ENCODE data around the gene SLC25A4. TPM values are rescaled to one million over a fixed set of nuclear protein-coding genes. Genes with fewer than 3 reads are reported as not detected.
"Not testable (repeated sequence)": the region's sequence is repeated elsewhere in the genome, so short reads cannot be mapped to it uniquely, and the experiment has no call there.

Gene SLC25A4
- total and polyA plus RNA-seq, 2 donors from 2014 or later, result 41.2 to 148 TPM

GRCh38 chr4:185196437-185196836 is 53.4 kb downstream of the SLC25A4 start:
- no peak for DNase-seq
- H3K9ac ChIP-seq (ENCODE audit: low read length in 3 of 3), result no peak overlapping the region
- no peaks in the 10 kb centered on the region for H3K9me3 ChIP-seq (ENCODE audit: control insufficient read depth in 2 of 3, insufficient read depth in 1 of 3, low read length in 3 of 3)
- no peaks in the 10 kb centered on the region for H3K4me1 ChIP-seq (ENCODE audit: control insufficient read depth in 2 of 3, insufficient read depth in 2 of 3, low read depth in 1 of 3, low read length in 3 of 3)
- H3K27ac ChIP-seq (ENCODE audit: low read depth in 2 of 2, low read length in 2 of 2), result no peak overlapping the region
- intact Hi-C loops (cut with DNase I), result no loop called here
- no peak for FAIRE-seq
- H3K4me3 ChIP-seq (ENCODE audit: low read length in 3 of 3), result no peak overlapping the region
- no peaks in the 10 kb centered on the region for H3K27me3 ChIP-seq (ENCODE audit: control insufficient read depth, insufficient read depth, low read length)
- no peaks in the 10 kb centered on the region for H3K36me3 ChIP-seq (ENCODE audit: control insufficient read depth in 2 of 3, insufficient read depth in 3 of 3, low read length in 3 of 3)
- TF ChIP-seq, protein P1, sequence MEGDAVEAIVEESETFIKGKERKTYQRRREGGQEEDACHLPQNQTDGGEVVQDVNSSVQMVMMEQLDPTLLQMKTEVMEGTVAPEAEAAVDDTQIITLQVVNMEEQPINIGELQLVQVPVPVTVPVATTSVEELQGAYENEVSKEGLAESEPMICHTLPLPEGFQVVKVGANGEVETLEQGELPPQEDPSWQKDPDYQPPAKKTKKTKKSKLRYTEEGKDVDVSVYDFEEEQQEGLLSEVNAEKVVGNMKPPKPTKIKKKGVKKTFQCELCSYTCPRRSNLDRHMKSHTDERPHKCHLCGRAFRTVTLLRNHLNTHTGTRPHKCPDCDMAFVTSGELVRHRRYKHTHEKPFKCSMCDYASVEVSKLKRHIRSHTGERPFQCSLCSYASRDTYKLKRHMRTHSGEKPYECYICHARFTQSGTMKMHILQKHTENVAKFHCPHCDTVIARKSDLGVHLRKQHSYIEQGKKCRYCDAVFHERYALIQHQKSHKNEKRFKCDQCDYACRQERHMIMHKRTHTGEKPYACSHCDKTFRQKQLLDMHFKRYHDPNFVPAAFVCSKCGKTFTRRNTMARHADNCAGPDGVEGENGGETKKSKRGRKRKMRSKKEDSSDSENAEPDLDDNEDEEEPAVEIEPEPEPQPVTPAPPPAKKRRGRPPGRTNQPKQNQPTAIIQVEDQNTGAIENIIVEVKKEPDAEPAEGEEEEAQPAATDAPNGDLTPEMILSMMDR (IDR thresholded peaks at IDR 0.05; ENCODE audit: borderline replicate concordance, extremely low read depth, insufficient read depth), result no peak

GRCh38 chr4:185198189-185198588 is 55.1 kb downstream of the SLC25A4 start:
- intact Hi-C loops (cut with DNase I); H3K9me3 ChIP-seq (ENCODE audit: control insufficient read depth in 2 of 3, insufficient read depth in 1 of 3, low read length in 3 of 3); H3K4me1 ChIP-seq (ENCODE audit: control insufficient read depth in 2 of 3, insufficient read depth in 2 of 3, low read depth in 1 of 3, low read length in 3 of 3); FAIRE-seq; H3K27me3 ChIP-seq (ENCODE audit: control insufficient read depth, insufficient read depth, low read length); DNase-seq; H3K36me3 ChIP-seq (ENCODE audit: control insufficient read depth in 2 of 3, insufficient read depth in 3 of 3, low read length in 3 of 3): not testable (repeated sequence)
- Histone ChIP-seq H3K4me3 (ENCODE audit: low read length in 3 of 3) (peak overlapping the region in 1 of 3 donors; percentile 35), H3K27ac (ENCODE audit: low read depth in 2 of 2, low read length in 2 of 2) (peak overlapping the region in 1 of 2 donors; percentile 43), H3K9ac (ENCODE audit: low read length in 3 of 3) (peak overlapping the region in 1 of 3 donors; percentile 15)

Other genes with a start within 250 kb of the SLC25A4 start
- gene HELT, start 124.8 kb upstream of the SLC25A4 start, total RNA-seq, result not detected
- 0.37 TPM for gene HELT, start 124.8 kb upstream of the SLC25A4 start, polyA plus RNA-seq (ENCODE audit: insufficient read depth, low read depth, low replicate concordance)
- 39.4 TPM for gene CFAP97, start 60.7 kb downstream of the SLC25A4 start, total RNA-seq
- gene CFAP97, start 60.7 kb downstream of the SLC25A4 start, polyA plus RNA-seq (ENCODE audit: insufficient read depth, low read depth, low replicate concordance), result 8.0 TPM
- gene SNX25, start 66.3 kb downstream of the SLC25A4 start, total RNA-seq, result 19.4 TPM
- gene SNX25, start 66.3 kb downstream of the SLC25A4 start, polyA plus RNA-seq (ENCODE audit: insufficient read depth, low read depth, low replicate concordance), result 8.9 TPM